WERI-Rb-1 (cell line): ENCODE data around the gene ELANE.

ENCODE experiments used
- DNase-seq: peaks from one replicate; pipeline ENCODE4 v3.0.0-alpha.2; 2020
- H3K27ac ChIP-seq: fragments of 250-450 bp; sonication (Bioruptor Pico); 2 replicates; pipeline ENCODE4 v1.5.1; 2020; ENCODE audit warnings: mild to moderate bottlenecking, moderate library complexity
- H3K27me3 ChIP-seq: fragments of 250-450 bp; sonication (Bioruptor Pico); 2 replicates; pipeline ENCODE4 v1.5.1; 2021; ENCODE audit warnings: mild to moderate bottlenecking, low read depth, moderate library complexity; ENCODE audit not compliant: insufficient read depth, severe bottlenecking
- H3K36me3 ChIP-seq: fragments of 250-450 bp; sonication (Bioruptor Pico); 2 replicates; pipeline ENCODE4 v1.5.1; 2020; ENCODE audit warnings: mild to moderate bottlenecking, moderate library complexity
- H3K4me3 ChIP-seq: 2 replicates; pipeline ENCODE4 v1.5.1; 2011; ENCODE audit warnings: low read depth, mild to moderate bottlenecking, control low read depth, low read length
- H3K9me3 ChIP-seq: fragments of 250-450 bp; sonication (Bioruptor Pico); 2 replicates; pipeline ENCODE4 v1.5.1; 2021; ENCODE audit warnings: mild to moderate bottlenecking, moderate library complexity; ENCODE audit not compliant: severe bottlenecking
- TF ChIP-seq, protein P1 (sequence below): IDR thresholded peaks from 2 replicates; pipeline ENCODE4 v1.5.1; 2011; ENCODE audit warnings: low read depth, mild to moderate bottlenecking, control low read depth, inconsistent platforms, low read length

ELANE gene

DNA sequence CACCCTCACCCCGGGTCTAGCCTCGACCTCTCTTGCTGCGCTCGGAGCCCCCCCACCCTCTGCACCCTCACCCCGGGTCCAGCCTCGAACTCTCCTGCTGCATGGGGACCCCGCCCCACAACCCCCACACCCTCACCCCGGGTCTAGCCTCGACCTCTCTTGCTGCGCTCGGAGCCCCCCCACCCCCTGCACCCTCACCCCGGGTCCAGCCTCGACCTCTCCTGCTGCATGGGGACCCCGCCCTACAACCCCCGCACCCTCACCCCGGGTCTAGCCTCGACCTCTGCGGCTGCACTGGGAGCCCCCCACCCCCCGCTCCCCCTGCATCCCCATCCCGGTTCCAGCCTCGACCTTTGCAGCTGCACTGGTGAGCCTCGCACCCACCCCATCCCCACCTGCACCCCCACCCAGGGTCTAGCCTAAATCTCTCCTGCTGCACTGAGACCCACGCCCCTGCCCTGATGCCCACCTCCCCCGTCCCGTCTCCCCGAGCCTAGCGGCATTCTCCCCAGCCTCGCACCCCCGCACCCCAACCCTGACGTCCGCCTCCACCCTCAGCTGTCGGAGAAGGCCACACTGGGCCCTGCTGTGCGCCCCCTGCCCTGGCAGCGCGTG, 9.1 kb downstream of the ELANE start:
- H3K9me3 ChIP-seq: no peaks in the 10 kb centered on the region
- H3K27me3 ChIP-seq: no peaks in the 10 kb centered on the region
- TF ChIP-seq, protein P1, sequence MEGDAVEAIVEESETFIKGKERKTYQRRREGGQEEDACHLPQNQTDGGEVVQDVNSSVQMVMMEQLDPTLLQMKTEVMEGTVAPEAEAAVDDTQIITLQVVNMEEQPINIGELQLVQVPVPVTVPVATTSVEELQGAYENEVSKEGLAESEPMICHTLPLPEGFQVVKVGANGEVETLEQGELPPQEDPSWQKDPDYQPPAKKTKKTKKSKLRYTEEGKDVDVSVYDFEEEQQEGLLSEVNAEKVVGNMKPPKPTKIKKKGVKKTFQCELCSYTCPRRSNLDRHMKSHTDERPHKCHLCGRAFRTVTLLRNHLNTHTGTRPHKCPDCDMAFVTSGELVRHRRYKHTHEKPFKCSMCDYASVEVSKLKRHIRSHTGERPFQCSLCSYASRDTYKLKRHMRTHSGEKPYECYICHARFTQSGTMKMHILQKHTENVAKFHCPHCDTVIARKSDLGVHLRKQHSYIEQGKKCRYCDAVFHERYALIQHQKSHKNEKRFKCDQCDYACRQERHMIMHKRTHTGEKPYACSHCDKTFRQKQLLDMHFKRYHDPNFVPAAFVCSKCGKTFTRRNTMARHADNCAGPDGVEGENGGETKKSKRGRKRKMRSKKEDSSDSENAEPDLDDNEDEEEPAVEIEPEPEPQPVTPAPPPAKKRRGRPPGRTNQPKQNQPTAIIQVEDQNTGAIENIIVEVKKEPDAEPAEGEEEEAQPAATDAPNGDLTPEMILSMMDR: no peak
- DNase-seq: no peak
- no peak overlapping the region for H3K4me3 ChIP-seq
- peaks cover 7% of the 10 kb centered on the region for H3K36me3 ChIP-seq
- H3K27ac ChIP-seq: no peak overlapping the region

DNA sequence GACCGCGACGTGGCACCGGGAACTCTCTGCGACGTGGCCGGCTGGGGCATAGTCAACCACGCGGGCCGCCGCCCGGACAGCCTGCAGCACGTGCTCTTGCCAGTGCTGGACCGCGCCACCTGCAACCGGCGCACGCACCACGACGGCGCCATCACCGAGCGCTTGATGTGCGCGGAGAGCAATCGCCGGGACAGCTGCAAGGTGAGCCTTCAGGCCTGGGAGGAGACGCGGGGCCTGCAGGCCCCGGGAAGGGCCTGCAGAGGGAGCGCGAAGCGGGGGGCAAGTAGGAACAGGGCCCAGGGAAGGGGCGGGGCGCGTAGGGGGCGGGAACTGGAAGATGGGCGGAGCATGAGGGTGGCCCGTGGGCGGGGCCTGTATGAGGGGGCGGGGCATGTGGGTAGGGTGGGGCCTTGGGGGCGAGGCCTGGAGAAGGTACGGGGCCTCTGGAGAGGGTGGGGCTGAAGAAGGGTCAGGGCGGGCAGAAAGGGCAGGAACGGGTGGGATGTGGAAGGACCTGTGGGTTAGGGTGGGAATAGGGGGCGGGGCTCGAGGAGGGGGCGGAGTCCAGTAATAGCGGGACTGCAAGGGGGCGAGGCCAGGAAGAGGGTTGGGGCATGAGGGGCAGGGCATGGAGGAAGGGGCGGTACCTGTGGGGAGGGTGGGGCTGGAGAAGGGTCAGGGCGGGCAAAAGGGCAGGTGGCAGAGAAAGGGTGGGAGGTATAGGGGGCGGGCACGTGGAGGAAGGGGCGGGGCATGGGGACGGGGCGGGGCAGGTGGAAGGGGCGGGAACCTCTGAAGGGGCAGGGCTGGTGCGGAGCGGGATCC, 9.9 kb downstream of the ELANE start:
- DNase-seq: peak; percentile 47
- Histone ChIP-seq H3K9me3 (no peaks in the 10 kb centered on the region), H3K4me3 (no peak overlapping the region), H3K27ac (no peak overlapping the region), H3K36me3 (peaks cover 7% of the 10 kb centered on the region), H3K27me3 (no peaks in the 10 kb centered on the region)
- TF ChIP-seq, protein P1: no peak

DNA sequence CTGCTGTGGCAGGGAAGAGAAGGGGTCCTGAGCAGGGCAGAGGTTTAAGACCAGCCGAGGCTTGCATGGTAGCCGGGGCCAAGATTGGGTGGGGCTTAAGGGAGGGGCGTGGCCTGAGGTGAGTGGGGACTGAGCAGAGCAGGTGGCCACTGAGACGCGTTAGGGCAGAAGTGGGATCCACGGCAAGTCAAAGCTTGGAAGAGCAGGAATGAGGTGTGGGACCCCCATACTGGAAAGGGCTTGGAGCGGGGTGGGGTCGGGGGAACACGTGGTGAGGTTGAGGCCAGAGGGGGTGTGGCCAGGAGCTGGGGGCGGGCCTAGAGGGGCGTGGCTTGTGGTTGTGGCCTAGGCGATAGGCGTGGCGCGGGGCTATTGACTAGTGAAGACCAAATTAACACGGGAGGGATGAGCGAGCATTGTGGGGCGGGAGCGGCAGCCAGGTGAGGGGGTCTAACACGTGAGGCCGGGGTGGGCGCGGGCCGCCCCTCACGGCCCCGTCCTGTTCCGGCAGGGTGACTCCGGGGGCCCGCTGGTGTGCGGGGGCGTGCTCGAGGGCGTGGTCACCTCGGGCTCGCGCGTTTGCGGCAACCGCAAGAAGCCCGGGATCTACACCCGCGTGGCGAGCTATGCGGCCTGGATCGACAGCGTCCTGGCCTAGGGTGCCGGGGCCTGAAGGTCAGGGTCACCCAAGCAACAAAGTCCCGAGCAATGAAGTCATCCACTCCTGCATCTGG, 10.6 kb downstream of the ELANE start:
- Histone ChIP-seq H3K9me3 (no peaks in the 10 kb centered on the region), H3K4me3 (no peak overlapping the region), H3K27ac (no peak overlapping the region), H3K27me3 (no peaks in the 10 kb centered on the region), H3K36me3 (peaks cover 12% of the 10 kb centered on the region)
- TF ChIP-seq, protein P1: no peak
- peak; percentile 46 for DNase-seq

DNA sequence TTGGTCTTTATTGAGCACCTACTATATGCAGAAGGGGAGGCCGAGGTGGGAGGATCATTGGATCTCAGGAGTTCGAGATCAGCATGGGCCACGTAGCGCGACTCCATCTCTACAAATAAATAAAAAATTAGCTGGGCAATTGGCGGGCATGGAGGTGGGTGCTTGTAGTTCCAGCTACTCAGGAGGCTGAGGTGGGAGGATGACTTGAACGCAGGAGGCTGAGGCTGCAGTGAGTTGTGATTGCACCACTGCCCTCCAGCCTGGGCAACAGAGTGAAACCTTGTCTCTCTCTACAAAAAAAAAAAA, 11.2 kb downstream of the ELANE start:
- Histone ChIP-seq H3K4me3 (no peak overlapping the region), H3K9me3 (no peaks in the 10 kb centered on the region), H3K36me3 (peaks cover 17% of the 10 kb centered on the region), H3K27me3 (no peaks in the 10 kb centered on the region), H3K27ac (no peak overlapping the region)
- DNase-seq: no peak
- TF ChIP-seq, protein P1: no peak

DNA sequence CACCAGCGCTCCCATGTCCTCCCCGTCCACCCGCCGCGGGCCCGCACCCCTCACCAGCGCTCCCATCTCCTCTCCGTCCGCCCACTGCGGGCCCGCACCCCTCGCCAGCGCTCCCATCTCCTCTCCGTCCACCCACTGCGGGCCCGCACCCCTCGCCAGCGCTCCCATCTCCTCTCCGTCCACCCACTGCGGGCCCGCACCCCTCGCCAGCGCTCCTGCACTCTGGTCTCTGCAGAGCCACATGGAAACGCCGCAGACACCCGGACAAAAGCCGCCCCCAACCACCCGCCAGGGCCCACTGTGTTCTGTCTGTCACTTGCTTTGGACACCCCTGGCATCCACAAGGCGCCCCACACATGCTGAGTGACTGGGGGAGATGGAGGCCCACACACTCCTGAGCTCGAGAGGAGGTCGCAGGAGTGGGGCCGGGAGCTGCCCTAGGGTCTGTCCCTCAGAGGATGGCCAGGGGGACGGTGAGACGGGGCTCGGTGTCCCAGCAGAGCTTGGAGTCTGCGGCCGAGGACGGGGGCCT, 14.7 kb downstream of the ELANE start:
- Histone ChIP-seq H3K27ac (no peak overlapping the region), H3K4me3 (no peak overlapping the region), H3K9me3 (no peaks in the 10 kb centered on the region), H3K36me3 (peaks cover 42% of the 10 kb centered on the region), H3K27me3 (no peaks in the 10 kb centered on the region)
- TF ChIP-seq, protein P1: no peak
- no peak for DNase-seq
